Gastrocnemius medialis (tissue), 4 donors: Measurements from ENCODE around the gene OPCML.

Experiments used
- POLR2A ChIP-seq, 2 donors: fragments of 450-650 bp; IDR thresholded peaks; one replicate each; pipeline ENCODE4 v1.6.1; 2017; ENCODE audit warnings: antibody characterized with exemption in 2 of 2, mild to moderate bottlenecking in 2 of 2, moderate library complexity in 2 of 2
- TF ChIP-seq, protein P1 (sequence below), 5 experiments: fragments of 450-650 bp in 3 of 5; fragments of 200-600 bp in 2 of 5; sonication (generic) in 2 of 5; IDR thresholded peaks in 4 of 5; conservative IDR thresholded peaks in 1 of 5; 1 replicate in 4 of 5; 2 replicates in 1 of 5; pipeline ENCODE4 v1.5.1; 2016 to 2019; ENCODE audit warnings: antibody characterized with exemption in 5 of 5, mild to moderate bottlenecking in 3 of 5, moderate library complexity in 3 of 5

GRCh38 chr11:133266986-133267385, 265.3 kb downstream of the OPCML start:
- TF ChIP-seq, protein P1, sequence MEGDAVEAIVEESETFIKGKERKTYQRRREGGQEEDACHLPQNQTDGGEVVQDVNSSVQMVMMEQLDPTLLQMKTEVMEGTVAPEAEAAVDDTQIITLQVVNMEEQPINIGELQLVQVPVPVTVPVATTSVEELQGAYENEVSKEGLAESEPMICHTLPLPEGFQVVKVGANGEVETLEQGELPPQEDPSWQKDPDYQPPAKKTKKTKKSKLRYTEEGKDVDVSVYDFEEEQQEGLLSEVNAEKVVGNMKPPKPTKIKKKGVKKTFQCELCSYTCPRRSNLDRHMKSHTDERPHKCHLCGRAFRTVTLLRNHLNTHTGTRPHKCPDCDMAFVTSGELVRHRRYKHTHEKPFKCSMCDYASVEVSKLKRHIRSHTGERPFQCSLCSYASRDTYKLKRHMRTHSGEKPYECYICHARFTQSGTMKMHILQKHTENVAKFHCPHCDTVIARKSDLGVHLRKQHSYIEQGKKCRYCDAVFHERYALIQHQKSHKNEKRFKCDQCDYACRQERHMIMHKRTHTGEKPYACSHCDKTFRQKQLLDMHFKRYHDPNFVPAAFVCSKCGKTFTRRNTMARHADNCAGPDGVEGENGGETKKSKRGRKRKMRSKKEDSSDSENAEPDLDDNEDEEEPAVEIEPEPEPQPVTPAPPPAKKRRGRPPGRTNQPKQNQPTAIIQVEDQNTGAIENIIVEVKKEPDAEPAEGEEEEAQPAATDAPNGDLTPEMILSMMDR (IDR thresholded peaks at IDR 0.05 in 4 of 5, conservative IDR thresholded peaks at IDR 0.05 in 1 of 5) = no peak
- TF ChIP-seq POLR2A (IDR thresholded peaks at IDR 0.05) = no peak
